Activated naive CD8-positive, alpha-beta T cell treated with anti-CD3 and anti-CD28 coated beads, Interleukin-2, amount 50 U/mL, for 24 hours (primary cell): ENCODE results near the gene CYB5R3.

Experiments used
- ATAC-seq: fragments of 150-1000 bp; cut with Tn5 transposase; one replicate; pipeline ENCODE4 v1.10.0; 2021
- DNase-seq: peaks from one replicate; pipeline ENCODE4 v3.0.0; 2021
- H3K27ac Mint-ChIP-seq: one replicate; pipeline ENCODE4 v1.8.0; 2021; ENCODE audit warnings: mild to moderate bottlenecking, mixed read lengths
- H3K27me3 Mint-ChIP-seq: one replicate; pipeline ENCODE4 v1.8.0; 2021; ENCODE audit warnings: mixed read lengths
- H3K36me3 Mint-ChIP-seq: one replicate; pipeline ENCODE4 v1.8.0; 2021; ENCODE audit warnings: low read depth, mixed read lengths
- H3K4me1 Mint-ChIP-seq: one replicate; pipeline ENCODE4 v1.8.0; 2021; ENCODE audit warnings: mixed read lengths
- H3K4me3 Mint-ChIP-seq: one replicate; pipeline ENCODE4 v1.8.0; 2021; ENCODE audit warnings: mild to moderate bottlenecking, moderate library complexity, mixed read lengths
- H3K9me3 Mint-ChIP-seq: one replicate; pipeline ENCODE4 v1.8.0; 2021; ENCODE audit warnings: mixed read lengths

CYB5R3 gene

DNA sequence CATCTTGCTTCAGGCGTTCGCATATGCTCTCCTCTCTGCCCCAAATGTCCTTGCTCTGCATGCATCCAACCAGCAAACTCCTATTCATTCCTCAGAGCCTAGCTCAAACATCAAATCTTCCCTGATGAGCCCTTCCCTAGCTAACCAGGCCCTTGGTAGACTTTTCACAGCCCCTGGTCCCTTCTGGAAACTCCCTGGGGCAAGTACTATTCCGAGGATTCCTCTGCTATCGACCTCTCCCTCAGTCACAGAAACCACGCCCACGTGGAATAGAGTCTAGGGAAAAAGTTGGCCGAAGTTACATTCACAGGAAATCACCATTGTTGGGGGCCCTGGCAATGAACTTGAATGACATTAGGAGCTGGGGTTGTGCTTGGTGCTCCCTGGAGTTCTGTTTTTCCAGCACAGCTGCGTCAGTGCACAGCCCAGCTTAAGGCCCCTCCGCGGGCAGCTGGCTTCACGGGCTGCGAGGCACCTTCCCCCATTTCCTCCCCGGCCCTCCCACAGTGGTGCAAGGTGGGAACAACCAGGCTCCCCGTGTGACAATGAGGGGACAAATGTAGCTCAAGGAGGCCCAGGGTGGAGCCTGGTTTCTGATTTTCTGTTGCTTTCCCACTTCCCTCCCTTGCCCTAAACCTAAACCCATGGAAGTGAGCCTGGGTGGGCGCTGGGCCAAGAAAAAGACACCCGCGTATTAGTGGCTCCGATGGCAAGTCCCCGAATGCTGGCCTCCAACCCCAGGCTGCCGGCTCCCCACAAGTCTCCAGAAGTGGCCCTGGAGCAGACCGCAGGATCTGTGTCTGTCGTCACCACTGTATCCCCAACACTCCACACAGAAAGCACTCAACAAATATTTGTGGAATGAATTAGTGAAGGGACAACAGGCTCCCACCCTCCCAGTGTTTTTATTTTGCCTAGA, 4.5 kb downstream of the CYB5R3 start:
- H3K9me3 Mint-ChIP-seq, result no peaks in the 10 kb centered on the region
- H3K36me3 Mint-ChIP-seq, result no peaks in the 10 kb centered on the region
- H3K4me1 Mint-ChIP-seq, result peaks cover 45% of the 10 kb centered on the region
- ATAC-seq, result no peak
- H3K27ac Mint-ChIP-seq, result peak overlapping the region; percentile 58
- DNase-seq, result no peak
- H3K4me3 Mint-ChIP-seq, result no peak overlapping the region
- H3K27me3 Mint-ChIP-seq, result no peaks in the 10 kb centered on the region

DNA sequence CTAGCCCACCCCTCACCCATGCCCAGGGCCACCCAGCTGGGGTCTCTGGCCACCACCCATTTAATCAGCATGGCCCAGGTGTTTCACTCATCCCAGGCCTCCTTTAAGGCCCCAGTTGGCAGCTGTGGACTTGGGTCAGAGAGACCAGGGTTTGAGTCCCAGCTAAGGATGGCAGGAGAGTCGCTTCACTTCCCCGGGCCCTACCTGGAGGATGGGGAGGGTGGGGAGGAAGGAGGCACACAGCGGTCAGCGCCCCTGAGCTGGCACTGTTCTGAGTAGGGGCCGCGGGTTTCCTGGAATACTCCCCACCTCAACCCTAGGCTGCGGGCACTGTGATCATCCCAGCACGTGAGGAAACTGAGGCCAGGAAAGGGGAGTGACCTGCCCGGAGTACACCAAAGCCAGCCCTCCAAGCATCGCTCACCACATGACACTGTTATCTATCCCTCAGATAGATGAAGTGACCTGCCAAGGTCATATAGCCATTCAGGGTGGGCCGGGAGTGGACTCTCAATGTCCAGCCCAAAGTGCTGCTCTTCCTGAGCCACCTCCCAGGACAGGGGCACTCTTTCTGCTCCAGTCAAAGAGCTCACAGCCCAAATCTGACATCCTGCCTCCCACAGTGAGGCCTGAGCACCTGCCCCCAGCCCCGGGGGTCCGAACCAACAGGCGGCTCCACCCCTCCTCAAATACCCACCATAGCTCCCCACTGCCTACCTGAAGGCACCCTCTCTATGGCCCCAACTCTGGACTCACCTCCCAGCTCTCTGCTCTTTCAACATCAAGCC, 5.4 kb downstream of the CYB5R3 start:
- Mint-ChIP-seq H3K4me3 (no peak overlapping the region), H3K27ac (peak overlapping the region; percentile 58)

DNA sequence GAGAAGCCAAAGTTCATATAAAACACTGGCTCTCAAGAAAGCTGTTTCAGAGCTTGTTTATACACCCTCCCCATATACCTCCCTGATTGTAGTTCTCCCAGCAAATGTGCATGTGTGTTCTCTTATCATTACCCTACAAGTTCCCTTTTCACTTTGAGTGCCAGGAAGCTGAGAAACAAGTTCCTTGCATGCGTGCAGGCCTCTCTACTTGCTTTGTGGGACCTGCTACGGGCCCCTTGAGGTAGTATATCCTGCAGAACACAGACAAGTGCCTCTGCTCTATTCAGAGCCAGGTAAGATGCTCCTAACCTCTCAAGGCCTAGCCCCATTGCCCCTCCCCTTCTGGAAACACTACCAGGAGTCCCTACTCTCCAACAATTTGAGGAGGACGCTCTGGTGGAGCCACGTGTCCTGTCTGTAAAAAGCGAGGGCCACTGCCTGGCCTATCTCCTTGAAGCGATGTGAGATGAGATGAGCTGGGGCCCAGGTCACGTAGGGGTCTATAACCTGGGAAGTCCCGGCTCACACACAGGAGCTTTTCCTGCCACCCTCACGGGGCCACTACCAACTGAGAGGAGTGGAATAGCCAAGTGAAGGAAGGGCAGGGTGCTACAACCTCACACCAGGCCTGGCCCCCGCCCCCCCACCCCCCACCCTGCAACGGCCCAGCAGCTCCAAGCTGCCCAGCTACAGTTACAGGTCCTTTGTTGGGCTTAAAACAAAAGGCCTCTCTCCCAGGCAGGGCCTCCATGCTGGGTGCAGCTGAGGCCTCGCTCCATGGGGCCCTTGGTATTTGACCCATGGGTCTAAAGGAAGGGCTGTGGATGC, 6.2 kb downstream of the CYB5R3 start:
- no peaks in the 10 kb centered on the region for H3K27me3 Mint-ChIP-seq
- no peak overlapping the region for H3K27ac Mint-ChIP-seq
- ATAC-seq (no peak), DNase-seq (no peak)
- H3K9me3 Mint-ChIP-seq, result no peaks in the 10 kb centered on the region
- H3K4me3 Mint-ChIP-seq, result no peak overlapping the region
- no peaks in the 10 kb centered on the region for H3K36me3 Mint-ChIP-seq
- H3K4me1 Mint-ChIP-seq, result peaks cover 39% of the 10 kb centered on the region

More for the DNA sequence above, 5.4 kb downstream of the CYB5R3 start:
- ATAC-seq (no peak), DNase-seq (no peak)
- no peaks in the 10 kb centered on the region for H3K9me3 Mint-ChIP-seq
- H3K4me1 Mint-ChIP-seq, result peaks cover 45% of the 10 kb centered on the region
- H3K27me3 Mint-ChIP-seq, result no peaks in the 10 kb centered on the region
- H3K36me3 Mint-ChIP-seq, result no peaks in the 10 kb centered on the region

DNA sequence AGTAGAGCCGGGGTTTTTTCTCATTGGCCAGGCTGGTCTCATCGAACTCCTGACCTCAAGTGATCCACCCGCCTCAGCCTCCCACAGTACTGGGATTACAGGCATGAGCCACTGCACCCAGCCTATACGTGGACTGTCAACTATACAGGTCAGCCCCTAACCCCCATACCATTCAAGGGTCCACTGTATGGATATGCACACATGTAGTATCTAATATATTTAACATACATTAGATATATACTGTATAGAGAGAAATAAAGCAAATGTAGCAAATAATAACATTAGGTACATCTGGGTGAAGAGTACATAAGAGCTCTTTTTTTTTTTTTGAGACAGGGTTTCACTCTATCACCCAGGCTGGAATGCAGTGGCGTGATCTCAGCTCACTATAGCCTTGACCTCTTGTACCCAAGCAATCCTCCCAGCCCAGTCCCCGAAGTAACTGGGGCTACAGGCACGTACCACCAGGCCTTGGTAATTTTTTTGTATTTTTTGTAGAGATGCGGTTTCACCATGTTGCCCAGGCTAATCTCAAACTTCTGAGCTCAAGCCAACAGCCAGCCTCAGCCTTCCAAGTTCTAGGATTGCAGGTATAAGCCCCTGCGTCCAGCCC, 7.3 kb downstream of the CYB5R3 start:
- H3K27me3 Mint-ChIP-seq, result no peaks in the 10 kb centered on the region
- ATAC-seq (no peak), DNase-seq (no peak)
- no peaks in the 10 kb centered on the region for H3K36me3 Mint-ChIP-seq
- H3K4me3 Mint-ChIP-seq, result no peak overlapping the region
- H3K9me3 Mint-ChIP-seq, result no peaks in the 10 kb centered on the region
- H3K4me1 Mint-ChIP-seq, result peaks cover 28% of the 10 kb centered on the region
- H3K27ac Mint-ChIP-seq, result no peak overlapping the region

DNA sequence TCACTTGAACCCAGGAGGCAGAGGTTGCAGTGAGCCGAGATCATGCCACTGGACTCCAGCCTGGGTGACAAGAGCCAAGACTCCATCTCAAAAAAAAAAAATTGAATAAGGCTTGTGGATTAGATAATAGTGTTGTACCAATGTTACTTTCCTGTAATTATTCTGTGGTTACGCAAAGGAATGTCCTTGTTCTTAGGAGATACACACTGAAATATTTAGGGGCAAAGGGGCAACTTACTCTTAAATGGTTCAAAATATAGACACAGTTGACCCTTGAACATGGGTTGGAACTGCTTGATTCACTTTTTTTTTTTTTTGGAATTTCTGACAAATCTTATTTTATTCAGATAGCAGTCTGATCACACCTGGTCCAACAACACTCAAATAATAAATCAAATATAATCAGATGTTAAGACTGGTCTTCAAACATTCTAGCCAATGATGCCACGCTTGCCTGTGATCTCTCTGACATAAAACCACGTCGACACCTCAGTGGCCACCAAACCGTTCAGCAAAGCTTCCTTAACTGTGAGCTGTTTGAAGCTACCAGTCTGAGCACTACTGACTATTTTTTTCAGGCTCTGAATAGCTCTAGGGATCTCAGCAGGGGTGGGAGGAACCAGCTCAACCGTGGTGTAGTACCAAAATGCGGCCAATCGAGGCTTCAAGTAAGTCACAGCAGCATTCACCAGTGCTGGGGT, 9.5 kb downstream of the CYB5R3 start:
- peaks cover 4% of the 10 kb centered on the region for H3K36me3 Mint-ChIP-seq
- no peak for DNase-seq
- H3K4me3 Mint-ChIP-seq, result no peak overlapping the region
- H3K27ac Mint-ChIP-seq, result no peak overlapping the region
- ATAC-seq, result no peak
- no peaks in the 10 kb centered on the region for H3K27me3 Mint-ChIP-seq
- peaks cover 16% of the 10 kb centered on the region for H3K4me1 Mint-ChIP-seq
- no peaks in the 10 kb centered on the region for H3K9me3 Mint-ChIP-seq

DNA sequence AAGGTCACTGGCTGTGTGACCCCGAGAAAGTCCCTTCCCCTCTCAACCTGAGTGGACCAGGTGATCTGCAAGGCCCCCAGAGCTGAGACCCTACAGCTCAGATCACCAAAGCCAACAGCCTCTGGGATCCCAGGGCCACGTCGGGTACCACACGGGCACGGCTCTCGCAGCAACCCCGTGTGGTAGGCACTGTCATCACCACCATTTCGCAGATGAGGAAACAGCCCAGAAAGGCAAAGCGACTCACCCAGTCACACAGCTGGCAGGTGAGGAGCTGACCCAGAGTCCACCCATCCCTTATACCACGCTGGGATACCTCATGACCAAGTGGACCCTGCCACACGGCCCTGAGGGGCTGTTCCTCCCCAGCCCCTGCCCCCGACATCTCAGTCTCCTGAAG, 11.6 kb downstream of the CYB5R3 start:
- Mint-ChIP-seq H3K36me3 (peaks cover 7% of the 10 kb centered on the region), H3K27me3 (no peaks in the 10 kb centered on the region)
- no peak for ATAC-seq

DNA sequence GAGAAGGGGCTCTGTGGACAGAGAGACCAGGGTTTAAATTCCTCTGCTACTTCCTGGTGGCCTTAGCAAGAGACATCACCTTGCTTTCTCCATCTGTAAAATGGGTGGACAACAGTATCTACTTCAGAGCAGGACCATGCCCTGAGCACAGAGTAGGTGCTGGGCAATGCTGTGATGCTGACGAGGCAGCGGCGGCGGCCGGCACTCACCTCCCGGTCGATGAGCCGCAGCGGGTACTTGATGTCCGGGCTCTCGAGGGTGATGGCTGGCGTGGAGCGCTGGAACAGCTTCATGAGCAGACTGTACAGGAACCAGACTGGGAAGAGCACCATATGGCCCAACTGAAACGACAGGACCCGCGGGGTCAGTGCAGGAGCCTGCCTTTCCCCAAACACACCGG, 12.7 kb downstream of the CYB5R3 start:
- H3K4me1 Mint-ChIP-seq, result peaks cover 7% of the 10 kb centered on the region
- H3K4me3 Mint-ChIP-seq, result no peak overlapping the region
- no peak for ATAC-seq
- peaks cover 7% of the 10 kb centered on the region for H3K36me3 Mint-ChIP-seq
- H3K27ac Mint-ChIP-seq, result no peak overlapping the region
- no peak for DNase-seq
- no peaks in the 10 kb centered on the region for H3K27me3 Mint-ChIP-seq
- H3K9me3 Mint-ChIP-seq, result no peaks in the 10 kb centered on the region

More for the DNA sequence above, 11.6 kb downstream of the CYB5R3 start:
- Mint-ChIP-seq H3K4me3 (no peak overlapping the region), H3K9me3 (no peaks in the 10 kb centered on the region), H3K4me1 (peaks cover 7% of the 10 kb centered on the region), H3K27ac (no peak overlapping the region)
- no peak for DNase-seq

DNA sequence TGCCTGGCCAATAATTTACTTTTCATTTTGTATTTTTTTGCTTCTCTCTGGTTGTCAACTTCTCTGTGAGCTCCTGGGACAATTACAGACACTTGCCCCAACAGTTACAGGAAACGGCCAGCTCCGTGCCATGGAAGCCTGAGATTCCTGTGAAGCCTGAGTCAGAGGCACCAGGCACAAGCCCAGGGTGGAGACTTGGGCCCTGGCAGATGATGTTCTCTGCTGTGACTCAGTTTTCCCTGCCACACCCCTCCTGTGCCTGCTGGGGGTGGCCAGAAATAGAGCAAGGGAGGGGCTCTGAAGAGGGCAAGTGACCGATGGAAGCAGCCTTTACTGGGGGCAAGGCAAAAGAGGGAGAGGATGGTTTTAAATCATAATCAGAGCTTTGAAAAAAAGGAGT, 13.7 kb downstream of the CYB5R3 start:
- no peak for ATAC-seq
- Mint-ChIP-seq H3K4me3 (no peak overlapping the region), H3K9me3 (no peaks in the 10 kb centered on the region), H3K4me1 (peaks cover 5% of the 10 kb centered on the region), H3K27ac (no peak overlapping the region), H3K27me3 (no peaks in the 10 kb centered on the region), H3K36me3 (peaks cover 7% of the 10 kb centered on the region)
- no peak for DNase-seq

DNA sequence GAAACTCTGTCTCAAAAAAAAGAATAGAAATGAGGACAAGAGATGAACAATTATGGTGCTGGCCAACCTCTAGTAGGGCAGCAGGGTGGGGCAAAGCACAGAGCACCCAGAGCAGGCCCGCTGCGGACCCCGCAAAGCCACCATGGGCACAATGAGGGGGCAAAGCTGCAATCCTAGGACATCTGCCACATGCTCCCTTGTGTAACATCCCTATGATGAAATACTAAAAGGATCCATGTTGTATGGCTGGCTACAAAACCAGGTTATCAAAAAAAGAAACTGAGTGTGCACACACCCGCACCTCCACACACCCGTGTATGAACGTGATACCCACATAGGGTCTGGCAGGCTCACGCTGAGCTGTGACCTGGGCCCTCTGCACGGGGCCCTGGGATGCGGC, 16.2 kb downstream of the CYB5R3 start:
- DNase-seq, result no peak
- H3K4me3 Mint-ChIP-seq, result no peak overlapping the region
- H3K4me1 Mint-ChIP-seq, result peaks cover 4% of the 10 kb centered on the region
- ATAC-seq, result no peak
- peaks cover 9% of the 10 kb centered on the region for H3K36me3 Mint-ChIP-seq
- no peaks in the 10 kb centered on the region for H3K9me3 Mint-ChIP-seq
- no peaks in the 10 kb centered on the region for H3K27me3 Mint-ChIP-seq
- no peak overlapping the region for H3K27ac Mint-ChIP-seq

DNA sequence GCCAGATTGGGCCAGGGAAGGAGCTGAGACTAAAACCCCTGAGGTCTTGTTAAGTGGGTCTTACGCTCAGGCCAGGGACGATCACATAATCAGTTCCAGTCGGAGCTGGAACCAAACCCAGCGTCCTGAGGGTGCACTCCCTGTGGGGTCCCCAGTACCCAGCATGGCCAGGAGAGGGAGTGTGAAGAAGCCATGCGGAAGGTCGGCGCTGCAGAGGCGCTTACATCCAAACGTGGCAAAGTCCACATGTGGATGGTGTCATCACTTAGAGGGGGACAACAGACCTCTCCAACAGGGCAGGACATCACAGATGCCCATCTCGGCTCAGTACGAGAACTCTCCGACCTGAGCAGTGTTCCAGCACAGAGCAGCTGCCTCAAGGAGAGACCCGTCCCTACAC, 17.1 kb downstream of the CYB5R3 start:
- Mint-ChIP-seq H3K36me3 (peaks cover 9% of the 10 kb centered on the region), H3K27me3 (no peaks in the 10 kb centered on the region), H3K9me3 (no peaks in the 10 kb centered on the region), H3K27ac (no peak overlapping the region), H3K4me3 (no peak overlapping the region), H3K4me1 (peaks cover 4% of the 10 kb centered on the region)
- no peak for ATAC-seq
- no peak for DNase-seq

DNA sequence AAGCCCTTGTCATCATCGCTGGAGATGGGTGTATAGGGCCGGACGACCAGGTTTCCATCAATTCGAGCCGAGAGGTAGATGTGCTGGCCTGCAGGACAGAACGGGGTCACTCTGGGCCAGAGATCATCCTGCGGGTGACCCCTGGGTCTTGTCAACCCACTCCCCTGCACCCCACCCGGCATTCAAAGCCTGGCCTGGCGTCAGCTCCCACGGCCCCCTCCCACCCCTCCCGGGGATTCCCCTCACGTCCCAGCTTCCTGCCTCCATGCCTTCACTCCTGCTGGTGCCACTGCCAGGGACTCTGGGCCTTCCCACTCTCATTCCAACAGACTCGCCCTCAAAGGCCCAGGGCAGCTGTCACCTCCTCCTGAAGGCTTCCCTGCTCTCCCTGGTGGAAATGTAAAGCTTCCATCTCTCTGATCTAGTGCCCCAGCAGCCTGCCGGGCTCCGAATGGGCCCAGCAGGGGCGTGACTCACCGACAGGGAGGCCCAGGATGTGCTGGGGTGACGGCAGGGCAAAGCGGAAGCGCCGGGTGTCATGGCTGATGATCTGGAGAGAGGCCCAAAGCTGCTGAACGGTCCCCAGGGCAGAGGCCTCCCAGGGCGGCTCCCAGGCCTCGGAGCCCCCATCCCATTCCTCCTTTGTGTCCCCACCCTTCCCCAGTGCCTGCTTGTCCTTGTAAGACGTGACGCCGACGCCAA, 18.1 kb downstream of the CYB5R3 start:
- DNase-seq, result no peak
- Mint-ChIP-seq H3K36me3 (peaks cover 9% of the 10 kb centered on the region), H3K27me3 (no peaks in the 10 kb centered on the region), H3K9me3 (no peaks in the 10 kb centered on the region), H3K4me1 (peaks cover 4% of the 10 kb centered on the region), H3K4me3 (no peak overlapping the region), H3K27ac (no peak overlapping the region)
- ATAC-seq, result no peak

DNA sequence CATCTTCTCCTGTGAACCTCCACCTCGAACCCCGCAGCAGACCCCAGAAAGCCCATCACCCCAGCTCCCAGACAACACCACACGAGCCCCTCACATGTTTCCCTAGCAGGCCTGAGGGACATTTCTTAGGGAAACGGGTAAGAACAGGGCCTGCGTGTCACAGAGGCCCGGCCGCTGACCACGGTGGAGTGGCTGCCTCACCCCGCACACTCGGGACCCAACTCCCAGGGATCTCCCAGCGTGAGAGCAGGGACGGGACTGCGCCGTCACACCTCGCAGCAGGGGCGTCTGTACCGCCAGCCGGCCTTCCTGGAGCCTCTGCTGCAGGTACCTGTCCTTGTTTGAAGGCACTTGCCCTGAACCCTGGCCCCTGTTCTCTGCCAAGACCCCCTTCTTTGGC, 19.0 kb downstream of the CYB5R3 start:
- DNase-seq (no peak), ATAC-seq (no peak)
- Mint-ChIP-seq H3K4me1 (no peaks in the 10 kb centered on the region), H3K27ac (no peak overlapping the region), H3K4me3 (no peak overlapping the region), H3K36me3 (peaks cover 9% of the 10 kb centered on the region), H3K27me3 (no peaks in the 10 kb centered on the region), H3K9me3 (no peaks in the 10 kb centered on the region)

DNA sequence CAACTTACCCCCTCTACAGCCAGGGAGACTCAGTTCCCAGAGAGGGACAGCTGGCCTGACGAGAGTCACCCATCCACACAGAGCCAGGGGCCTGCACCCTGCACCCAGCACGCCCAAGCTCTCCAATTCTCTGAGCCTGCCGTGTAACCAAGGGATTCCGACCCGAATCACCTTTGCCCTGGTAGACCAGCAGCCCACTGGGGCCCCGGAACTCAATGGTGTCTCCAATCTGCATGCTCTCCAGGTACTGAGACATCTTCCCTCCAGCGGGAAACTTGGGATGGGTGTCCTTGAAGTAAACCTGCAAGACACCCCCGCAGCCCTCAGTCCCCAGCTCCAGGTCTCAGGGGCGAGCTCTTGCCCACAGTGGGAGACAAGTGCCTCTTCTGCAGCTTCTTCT, 21.2 kb downstream of the CYB5R3 start:
- Mint-ChIP-seq H3K4me1 (peaks cover 2% of the 10 kb centered on the region), H3K4me3 (no peak overlapping the region), H3K9me3 (no peaks in the 10 kb centered on the region), H3K36me3 (peaks cover 6% of the 10 kb centered on the region), H3K27me3 (no peaks in the 10 kb centered on the region), H3K27ac (no peak overlapping the region)
- DNase-seq, result no peak
- ATAC-seq, result no peak
